H1 (cell line): Measurements from ENCODE around the gene CXXC4.

Experiments
- EZH2 ChIP-seq: fragments of 200-600 bp; sonication (generic); IDR thresholded peaks from 2 replicates; pipeline ENCODE4 v1.7.1; 2012; ENCODE audit warnings: low read depth, mild to moderate bottlenecking, moderate library complexity, low read length, inconsistent platforms; ENCODE audit not compliant: severe bottlenecking
- TCF12 ChIP-seq: IDR thresholded peaks from 2 replicates; pipeline ENCODE4 v1.6.1; 2011; ENCODE audit warnings: low read depth, mild to moderate bottlenecking, low read length
- TF ChIP-seq, protein P1 (sequence below), 3 experiments: IDR thresholded peaks; 1 replicate in 2 of 3; 2 replicates in 1 of 3; pipeline versions ENCODE4 v1.5.1 to v1.6.1; 2011; ENCODE audit warnings: low read length in 3 of 3, mild to moderate bottlenecking in 3 of 3, inconsistent platforms in 2 of 3, low read depth in 1 of 3, moderate library complexity in 1 of 3; ENCODE audit not compliant: insufficient read depth in 1 of 3; ENCODE audit errors: control extremely low read depth in 1 of 3

DNA sequence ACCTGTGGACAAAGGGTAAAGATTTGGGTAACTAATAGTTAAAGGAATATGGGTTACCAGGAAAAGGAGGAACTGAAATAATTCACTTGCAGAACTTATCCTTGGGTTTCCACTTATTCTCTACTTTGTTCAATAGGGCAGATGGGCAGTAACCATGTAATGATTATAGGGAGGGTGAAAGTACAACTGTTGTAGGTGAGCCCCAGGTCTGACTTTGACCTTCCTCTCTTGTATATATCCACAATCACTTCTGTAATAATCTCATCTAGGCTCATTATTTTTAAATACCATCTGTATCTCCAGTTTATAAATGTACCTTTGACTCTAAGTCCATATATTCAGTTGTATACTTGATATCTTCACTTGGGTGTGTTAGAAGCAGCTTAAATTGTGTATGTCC, 32.1 kb downstream of the CXXC4 start:
- TF ChIP-seq EZH2 (no peak), TCF12 (no peak)
- TF ChIP-seq, protein P1, sequence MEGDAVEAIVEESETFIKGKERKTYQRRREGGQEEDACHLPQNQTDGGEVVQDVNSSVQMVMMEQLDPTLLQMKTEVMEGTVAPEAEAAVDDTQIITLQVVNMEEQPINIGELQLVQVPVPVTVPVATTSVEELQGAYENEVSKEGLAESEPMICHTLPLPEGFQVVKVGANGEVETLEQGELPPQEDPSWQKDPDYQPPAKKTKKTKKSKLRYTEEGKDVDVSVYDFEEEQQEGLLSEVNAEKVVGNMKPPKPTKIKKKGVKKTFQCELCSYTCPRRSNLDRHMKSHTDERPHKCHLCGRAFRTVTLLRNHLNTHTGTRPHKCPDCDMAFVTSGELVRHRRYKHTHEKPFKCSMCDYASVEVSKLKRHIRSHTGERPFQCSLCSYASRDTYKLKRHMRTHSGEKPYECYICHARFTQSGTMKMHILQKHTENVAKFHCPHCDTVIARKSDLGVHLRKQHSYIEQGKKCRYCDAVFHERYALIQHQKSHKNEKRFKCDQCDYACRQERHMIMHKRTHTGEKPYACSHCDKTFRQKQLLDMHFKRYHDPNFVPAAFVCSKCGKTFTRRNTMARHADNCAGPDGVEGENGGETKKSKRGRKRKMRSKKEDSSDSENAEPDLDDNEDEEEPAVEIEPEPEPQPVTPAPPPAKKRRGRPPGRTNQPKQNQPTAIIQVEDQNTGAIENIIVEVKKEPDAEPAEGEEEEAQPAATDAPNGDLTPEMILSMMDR (IDR thresholded peaks at IDR 0.05; ENCODE audit: control extremely low read depth in 1 of 3, insufficient read depth in 1 of 3, low read depth in 1 of 3, low read length in 3 of 3), result no peak
